ENCODE data around the gene KLHL22.
"Not testable (repeated sequence)": the region's sequence is repeated elsewhere in the genome, so short reads cannot be mapped to it uniquely, and the experiment has no call there.

The KLHL22 gene

DNA sequence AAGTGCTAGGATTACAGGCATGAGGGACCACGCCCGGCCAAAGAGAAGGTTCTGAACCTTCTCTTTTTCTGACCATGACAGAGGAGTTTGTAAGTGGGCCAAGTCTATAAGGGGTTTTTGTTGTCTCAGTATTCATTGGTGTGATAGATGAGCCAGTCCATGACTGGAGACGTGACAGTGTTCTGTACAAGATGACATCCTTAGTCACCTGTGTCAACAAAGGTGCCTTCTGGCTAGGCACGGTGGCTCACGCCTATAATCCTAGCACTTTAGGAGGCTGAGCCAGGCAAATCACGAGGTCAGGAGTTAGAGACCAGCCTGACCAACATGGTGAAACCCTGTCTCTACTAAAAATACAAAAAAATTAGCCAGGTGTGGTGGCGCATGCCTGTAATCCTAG, 4.2 kb upstream of the KLHL22 start:
- DNase-seq = no peak

DNA sequence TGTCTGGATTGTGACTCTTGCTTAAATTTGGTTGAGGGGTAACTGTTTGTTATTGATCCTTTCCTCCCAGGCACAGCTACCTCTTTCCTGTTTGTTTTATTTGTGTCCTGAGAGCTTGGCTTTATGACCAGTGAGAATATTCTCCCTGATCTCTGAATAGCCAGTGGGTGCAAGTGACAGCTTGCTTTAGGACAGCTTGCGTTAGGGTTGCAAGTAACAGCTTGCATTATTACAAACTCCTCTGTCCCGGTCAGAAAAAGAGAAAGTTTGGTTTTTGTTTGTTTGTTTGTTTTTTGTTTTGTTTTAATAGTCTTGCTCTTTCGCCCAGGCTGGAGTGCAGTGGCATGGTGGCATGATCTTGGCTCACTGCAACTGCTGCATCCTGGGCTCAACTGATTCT, 3.3 kb upstream of the KLHL22 start:
- DNase-seq = no peak

DNA sequence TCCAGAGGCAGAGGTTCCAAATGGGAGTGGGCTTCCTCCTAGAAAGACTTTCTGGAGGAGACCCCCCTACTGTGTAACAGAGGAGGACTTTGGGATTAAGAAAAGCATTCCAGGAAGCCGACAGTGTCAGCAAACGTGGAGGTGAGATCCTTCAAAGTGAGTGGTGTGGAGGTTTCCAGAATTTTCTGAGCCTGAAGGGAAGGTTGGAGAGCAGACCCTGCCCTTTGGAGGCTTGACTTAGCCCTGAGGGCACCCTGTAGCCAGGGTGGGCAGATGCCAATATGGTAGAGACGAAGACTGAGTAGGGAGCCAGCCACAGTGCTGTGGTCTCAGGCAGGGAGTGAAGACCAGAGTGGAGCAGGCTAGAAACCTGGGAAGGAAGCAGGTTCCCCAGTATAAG, 1.8 kb upstream of the KLHL22 start:
- DNase-seq = no peak

DNA sequence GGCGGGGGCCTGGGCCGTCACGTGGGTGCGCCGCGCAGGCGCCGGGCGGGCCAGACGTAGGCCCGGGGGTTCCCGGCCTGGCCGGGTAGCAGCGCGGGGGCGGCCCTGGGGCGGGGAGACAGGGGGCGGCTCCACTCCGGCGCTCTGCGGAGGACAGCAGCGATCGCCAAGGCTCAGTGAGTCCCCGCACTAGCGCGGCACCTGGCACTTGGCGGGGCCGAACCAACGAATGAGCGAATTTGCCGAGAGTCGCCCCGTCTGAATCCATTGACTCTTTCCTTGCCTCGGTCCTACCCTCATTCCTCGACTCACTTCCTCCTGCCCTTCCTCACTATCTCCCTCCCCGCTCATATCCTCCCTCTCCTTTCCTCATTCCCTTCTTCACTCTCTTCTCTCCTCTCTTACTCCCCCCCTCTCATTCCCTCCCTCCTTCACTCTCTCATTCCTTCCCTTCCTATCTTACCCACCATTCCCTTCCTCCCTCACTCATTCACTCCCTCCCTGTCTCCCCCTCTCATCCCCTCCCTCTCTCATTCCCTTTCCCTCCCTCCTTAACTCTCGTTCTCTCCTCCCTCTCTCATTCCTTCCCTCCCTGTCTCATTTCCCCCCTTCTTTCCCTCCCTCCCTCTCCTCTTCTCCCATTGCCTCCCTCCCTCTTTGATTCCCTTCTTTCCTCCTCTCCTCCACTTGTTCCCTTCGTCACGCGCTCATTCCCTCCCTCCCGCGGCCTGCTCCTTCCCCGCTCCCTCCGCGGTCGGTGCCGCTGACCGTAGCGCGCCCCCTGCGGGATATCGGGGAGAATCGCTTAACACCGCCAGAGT, 476 bp upstream of the KLHL22 start:
- DNase-seq = peak; percentile 97

DNA sequence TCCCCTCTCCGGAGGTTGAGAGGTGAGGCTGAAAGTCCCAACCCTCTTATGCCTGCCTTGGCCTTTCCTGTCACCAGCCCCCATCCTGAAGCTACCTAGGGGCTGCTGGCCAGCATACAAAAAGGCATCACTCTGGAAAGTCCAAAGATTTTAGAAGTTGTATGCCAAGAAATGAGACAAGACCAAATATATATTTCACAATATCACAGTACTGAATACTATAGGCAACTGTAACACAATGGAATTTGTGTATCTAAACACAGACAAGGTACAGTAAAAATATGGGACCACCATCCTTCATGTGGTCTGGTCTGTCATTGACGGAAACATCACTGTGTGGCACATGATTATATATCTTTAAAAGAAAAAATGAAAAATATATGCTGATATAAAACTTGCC, 4.2 kb downstream of the KLHL22 start:
- DNase-seq = no peak

DNA sequence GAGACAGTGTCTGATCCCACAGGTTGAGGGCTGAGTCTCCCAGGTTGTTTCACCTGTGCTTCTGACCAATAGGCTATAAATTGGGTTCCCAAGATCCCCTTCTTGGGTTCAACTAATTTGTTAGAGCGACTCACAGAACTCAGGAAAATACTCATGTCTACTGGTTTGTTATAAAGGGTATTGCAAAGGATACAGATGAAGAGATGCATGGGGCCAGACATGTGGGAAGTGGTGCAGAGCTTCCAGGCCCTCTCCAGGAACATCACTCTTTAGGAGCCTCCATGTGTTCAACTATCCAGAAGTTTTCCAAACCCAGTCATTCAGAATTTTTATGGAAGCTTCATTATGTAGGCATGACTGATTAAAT, 4.7 kb downstream of the KLHL22 start:
- no peak for DNase-seq

DNA sequence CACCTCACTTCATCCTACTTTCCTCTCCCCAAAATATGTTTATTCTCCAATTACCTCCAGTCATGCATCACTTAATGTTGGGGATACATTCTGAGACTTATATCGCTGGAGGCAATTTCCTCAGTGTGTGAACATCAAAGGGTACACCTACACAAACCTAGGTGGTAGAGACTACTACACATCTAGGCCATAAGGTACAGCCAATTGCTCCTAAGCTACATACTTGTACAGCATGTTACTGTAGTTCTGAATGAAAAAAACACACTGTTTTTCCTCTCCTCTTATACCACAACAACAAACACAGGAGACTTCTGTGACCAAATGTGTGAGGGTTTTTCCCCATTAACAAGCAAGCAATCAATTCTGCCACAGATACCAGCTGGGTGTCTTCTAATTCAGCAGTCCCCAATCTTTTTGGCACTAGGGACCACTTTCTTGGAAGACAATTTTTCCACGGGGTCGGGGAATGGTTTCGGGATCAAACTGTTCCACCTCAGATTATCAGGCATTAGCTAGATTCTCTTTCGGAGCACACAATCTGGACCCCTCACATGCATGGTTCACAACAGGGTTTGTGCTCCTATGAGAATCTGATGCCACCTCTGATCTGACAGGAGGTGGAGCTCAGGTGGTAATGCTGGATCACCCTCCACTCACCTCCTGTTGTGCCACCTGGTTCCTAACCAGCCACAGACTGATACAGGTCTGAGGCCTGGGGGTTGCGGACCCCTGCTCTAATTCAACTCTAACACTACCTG, 5.2 kb downstream of the KLHL22 start:
- no peak for DNase-seq

DNA sequence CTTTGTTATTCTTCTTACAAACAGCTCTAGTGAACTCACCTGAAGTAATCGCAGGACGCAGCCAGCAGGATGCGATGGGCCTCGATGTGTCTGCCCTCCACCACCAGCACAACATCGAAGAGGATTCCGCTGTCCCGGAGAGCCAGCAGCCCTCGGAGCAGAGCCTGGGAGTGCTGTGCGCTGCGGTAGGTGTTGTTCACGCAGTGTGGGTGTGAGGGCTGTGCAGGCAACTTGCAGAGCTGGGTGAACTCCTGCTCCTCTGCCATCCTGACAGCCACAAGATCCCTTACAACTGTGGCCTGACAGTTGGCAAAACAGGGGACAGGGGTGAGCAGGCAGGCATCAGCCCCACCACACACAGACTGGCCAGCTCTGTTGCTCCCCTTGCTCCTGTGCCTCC, 6.6 kb downstream of the KLHL22 start:
- DNase-seq = no peak

DNA sequence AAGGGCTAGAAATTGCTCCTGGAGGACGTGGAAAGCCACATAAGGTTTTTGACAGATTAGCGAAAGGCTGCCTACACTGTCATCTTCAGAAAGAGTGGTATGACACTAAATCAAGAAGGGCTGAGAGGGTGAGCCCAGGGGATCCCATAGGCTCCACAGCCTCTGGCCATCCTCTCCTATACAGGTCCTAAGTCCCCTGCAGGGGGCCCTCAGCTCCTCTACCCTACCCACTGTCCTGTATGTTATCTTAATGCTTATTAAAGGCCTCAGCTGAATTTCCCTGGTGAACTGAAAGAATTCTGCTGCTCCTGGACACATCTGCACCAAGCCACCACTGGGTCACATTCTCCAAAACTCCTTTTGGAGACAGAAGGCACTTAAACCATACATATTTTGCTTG, 7.9 kb downstream of the KLHL22 start:
- no peak for DNase-seq

DNA sequence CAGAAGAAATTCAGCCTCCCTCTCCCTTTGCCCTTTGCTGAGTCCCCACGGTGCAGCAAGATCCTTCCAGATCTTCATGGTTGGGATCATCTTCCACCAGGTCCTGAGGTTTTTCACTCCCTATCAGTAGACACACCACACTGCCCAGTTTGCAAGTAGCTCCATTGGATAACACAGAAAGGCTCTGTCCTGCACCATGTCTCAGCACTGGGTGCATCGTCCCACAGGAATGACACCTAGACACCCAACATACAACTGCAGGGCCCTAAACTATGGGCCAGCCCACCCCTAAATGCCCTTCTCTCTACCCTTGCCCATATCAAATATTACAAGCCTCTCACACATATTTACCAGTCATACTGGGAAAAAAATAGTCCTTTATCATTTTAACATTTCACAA, 9.4 kb downstream of the KLHL22 start:
- no peak for DNase-seq

DNA sequence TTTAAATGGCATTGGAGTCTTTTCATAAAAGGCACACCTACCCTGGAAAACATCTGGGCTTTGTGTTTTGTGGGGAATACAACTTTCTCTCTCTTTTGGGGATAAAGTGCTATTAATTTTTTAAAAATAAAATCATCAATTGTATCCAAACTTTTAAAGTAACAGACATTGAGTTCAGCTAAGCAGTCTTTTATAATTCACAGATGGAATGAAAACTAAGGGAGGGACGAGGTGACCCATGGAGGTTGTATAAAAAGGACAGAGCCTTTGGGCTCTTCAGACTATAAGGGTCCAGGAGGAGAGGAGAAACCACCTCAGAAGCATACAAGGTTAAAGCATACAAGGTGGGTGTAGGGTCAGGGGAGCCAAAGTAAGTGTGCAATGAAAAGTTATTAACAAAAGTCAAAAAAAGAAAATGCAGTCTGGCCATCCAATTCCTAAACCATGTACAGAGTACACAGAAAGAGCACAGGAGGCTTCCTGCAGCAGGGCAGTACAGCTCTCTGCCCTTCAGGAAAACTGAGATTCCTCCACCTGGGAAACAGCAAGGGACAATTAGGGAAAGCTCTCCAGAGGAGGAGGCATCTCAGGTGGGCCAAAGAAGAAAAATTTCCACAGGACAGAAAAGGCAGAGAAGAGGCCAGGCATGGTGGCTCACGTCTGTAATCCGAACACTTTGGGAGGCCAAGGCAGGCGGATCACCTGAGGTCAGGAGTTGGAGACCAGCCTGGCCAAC, 10.5 kb downstream of the KLHL22 start:
- DNase-seq = no peak

DNA sequence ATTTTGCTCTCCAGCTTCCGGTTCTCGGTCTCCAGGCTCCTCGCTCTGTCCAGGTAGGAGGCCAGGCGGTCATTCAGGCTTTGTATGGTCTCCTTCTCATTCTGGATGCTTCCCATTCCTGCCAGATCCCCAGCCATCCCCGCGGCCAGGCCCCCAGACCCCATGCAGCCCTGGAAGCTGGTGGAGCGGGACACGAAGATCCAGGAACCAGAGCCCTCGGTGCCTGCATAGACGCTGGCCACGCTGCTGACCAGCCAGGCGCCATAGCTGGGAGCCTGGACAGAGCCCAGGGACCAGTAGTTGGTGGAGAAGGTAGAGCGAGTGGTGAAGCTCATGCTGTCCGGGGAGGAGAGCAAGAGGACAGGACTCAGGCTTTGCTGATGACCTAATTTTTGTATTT, 11.8 kb downstream of the KLHL22 start:
- DNase-seq = no peak

DNA sequence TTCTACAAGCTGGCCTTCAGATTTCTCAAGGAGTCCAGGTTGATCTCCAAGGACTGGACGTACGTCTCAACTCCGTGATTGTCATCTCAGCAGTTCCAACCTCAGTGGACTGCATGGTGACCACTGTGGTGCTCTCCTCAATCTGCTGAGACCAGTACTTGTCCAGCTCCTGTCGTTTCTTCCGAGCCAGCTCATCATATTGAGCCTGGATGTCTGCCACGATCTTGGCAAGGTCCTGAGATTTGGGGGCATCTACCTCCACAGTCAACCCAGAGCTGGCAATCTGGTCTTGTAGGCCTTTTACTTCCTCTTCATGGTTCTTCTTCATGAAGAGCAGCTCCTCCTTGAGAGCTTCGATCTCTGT, 12.5 kb downstream of the KLHL22 start:
- DNase-seq = not testable (repeated sequence)

DNA sequence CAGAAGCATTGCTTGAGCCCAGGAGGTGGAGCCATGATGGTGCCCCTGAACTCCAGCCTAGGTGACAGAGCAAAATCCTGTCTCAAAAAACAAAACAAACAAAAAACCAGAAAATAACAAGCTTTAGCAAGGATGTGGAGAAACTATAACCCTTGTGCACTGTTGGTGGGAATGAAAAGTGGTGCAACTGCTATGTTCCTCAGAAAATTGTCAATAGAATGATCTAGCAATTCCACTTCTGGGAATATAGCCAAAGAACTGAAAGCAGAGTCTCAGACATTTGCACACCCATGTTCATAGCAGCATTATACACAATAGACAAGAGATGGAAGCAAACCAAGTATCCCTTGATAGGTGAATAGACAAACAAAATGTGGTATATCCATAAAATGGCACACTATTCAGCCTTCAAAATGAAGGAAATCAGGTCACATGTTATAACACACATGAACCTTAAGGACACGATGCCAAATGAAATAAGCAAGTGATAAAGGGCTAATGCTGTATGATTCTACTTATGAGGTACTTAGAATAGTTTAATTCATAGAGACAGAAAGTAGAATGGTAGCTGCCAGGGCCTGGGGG, 15.9 kb downstream of the KLHL22 start:
- no peak for DNase-seq

DNA sequence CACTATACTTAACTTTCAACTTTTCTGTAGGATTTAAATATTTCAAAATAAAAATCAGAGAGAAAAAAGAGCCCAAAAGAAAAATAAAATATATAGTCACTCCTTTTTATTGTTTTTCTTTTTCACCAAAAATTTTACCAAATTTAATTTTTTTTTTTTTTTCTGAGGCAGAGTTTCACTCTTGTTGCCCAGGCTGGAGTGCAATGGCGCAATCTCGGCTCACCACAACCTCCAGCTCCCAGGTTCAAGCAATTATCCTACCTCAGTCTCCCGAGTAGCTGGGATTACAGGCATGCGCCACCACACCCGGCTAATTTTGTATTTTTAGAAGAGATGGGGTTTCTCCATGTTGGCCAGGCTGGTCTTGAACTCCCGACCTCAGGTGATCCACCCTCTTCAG, 17.5 kb downstream of the KLHL22 start:
- DNase-seq = not testable (repeated sequence)

DNA sequence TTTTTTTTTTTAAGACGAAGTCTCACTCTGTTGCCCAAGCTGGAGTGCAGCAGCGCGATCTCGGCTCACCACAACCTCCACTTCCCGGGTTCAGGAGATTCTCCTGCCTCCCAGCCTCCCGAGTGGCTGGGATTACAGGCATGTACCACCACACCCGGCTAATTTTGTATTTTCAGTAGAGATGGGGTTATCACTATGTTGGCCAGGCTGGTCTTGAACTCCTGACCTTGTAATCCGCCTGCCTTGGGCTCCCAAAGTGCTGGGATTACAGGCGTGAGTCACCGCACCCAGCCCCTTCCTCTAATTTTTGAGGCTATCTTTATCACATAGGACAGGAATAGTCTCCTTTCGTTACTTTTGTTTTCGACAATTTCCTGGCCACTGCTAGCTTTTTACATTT, 20.0 kb downstream of the KLHL22 start:
- DNase-seq = not testable (repeated sequence)

DNA sequence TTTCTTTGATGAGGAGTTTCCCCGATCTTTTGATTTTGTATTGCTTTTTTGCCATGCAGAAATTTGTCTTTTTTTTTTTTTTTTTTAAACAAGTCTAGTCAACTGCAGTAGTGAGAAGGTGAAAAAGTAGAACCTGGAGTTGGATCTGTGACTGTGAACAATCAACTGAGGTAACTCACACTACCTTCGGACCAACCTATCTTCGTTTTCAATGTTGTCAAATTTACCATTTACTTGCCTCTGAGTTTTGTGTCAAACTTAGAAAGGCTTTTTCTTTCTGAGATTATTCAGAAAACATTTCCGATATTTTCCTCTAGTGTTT, 20.5 kb downstream of the KLHL22 start:
- DNase-seq = no peak

DNA sequence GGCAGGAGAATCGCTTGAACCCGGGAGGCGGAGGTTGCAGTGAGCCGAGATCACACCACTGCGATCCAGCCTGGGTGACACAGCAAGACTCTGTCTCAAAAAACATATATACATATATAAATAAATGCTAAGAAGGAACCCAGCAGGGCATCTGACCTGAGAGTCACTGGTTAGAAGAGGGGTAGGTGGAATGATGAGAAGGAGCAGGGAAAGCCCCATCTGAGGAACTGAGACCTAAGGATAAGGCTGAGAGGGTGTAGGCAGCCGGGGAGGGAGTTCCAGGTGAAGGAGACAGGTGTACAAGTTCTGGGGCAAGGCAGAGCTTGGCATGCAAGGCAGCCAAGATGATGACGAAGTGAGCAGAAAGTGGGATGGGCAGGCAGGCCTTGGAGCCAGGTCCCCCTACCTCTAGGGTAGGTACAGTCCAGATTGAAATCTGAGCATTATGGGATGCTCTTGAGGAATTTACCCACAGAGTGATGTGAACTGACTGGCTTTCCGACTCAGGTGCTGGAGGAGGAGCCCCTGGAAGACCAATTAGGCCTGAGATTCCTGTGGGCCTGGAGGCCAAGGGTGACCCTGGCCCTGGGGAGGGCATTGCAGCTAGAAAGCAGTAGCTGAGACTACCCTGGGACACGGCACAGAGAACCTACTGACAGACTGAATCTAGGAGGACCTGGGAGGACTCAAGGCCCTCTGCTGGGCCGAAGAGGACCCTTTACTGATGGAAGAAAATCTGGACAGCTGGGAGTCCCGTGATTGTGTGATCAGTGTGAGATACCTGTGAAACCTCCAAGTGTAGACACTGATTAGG, 22.8 kb downstream of the KLHL22 start:
- no peak for DNase-seq

DNA sequence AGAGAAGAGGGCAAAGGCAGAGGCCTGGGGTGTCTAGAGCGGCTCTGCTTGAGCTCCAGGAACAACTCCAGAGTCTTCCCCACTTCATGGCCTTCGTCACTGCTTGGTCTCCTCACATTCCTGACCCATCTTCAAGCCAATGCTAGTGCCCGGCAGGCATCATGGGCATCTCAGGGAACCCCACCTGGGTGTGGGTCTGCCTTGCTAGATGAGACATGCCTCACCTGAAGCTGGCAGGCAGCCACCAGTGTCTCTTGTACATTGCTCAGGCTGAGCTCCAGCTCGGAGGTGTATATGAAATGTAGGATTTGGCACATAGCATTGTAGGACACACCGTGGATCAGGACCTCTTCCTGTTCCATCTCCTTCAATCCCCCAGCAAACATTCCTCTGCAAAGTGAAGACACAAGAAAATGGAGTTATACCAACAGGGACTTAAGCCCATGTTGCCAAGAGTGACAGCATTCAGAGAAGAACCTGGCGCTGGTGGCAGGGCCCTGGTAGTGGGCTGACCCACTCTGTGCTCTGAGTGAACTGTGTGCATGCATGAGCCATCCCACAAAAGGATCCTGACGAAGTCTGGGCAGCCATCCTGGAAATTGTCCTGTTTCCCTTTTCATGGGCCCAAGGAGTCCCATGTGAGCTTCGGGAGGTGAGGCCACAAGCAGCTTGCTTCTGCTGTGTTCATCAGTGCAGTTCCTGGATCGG, 24.3 kb downstream of the KLHL22 start:
- no peak for DNase-seq

DNA sequence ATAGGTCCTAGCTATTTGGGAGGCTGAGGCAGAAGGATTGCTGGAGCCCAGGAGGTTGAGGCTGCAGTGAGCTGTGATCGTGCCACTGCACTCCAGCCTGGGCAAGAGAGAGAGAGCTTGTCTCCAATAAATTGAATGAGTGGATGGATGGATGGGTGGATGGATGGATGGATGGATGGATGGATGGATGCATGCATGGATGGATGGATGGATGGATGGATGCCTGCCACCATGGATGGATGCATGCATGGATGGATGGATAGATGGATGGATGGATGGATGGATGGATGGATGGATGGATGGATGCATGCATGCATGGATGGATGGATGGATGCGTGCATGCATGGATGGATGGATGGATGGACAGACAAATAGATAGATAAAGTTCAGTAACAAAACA, 25.1 kb downstream of the KLHL22 start:
- not testable (repeated sequence) for DNase-seq

DNA sequence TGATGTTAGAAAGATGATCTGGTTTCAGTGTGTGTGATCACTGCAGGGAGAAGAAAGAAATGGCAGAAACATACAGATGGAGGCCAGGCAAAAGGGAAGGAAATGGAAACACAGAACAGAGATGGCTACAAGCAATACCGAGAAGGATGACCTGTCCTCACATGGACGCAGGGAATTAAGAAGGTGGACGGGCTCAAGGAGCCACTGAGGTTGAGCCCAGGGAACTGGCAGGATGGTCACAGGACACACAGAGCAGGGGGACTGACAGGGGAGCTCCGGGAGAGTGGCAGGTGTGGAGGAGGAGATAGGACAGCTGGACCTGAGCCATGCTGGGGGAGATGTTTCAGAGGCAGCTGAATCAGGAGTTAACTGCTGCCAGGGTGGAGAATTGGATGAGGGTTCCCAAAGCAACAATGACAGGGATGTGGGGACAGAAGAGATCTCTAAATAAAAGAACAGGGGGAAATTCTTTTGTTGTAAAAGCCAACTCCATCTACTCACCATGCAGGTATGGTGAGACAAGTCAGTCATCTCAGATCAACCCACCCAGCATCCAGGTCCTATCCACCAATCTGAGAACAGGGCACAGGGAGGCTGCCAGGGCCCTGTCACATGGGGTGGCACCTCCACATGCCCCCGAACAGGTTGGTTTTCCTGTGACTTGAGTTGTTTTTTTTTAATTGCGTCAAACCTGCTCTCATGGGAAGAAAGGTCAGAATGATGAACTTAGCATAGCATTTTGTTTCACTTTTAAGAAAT, 26.3 kb downstream of the KLHL22 start:
- no peak for DNase-seq
